GM19455 (cell line): Measurements from ENCODE around the gene NOL9.
A peak's percentile ranks its signal among the peaks of the same experiment; 100 is the strongest.
"Not testable (repeated sequence)": the region's sequence is repeated elsewhere in the genome, so short reads cannot be mapped to it uniquely, and the experiment has no call there.

Experiments used
- ATAC-seq: cut with Tn5 transposase; IDR thresholded peaks from one replicate; pipeline ENCODE4 v1.9.1; 2021; ENCODE audit not compliant: unreplicated experiment

The NOL9 gene

GRCh38 chr1:6554031-6554906 is at the start of gene NOL9:
NOL9 (minus strand) TSS chr1:6554513; CDS start chr1:6554502, 11 bp downstream.
- ATAC-seq = peak; percentile 90

GRCh38 chr1:6603238-6603914 is 49.1 kb upstream of the NOL9 start:
- ATAC-seq = peak; percentile 28

- ATAC-seq = peak; percentile 47
Measured at GRCh38 chr1:6602669-6603237, 48.4 kb upstream of the NOL9 start, which contains the start of gene KLHL21. KLHL21 (minus strand) TSS chr1:6602869; CDS start chr1:6602817, 52 bp downstream.

GRCh38 chr1:6601923-6602668 is 47.8 kb upstream of the NOL9 start:
- peak; percentile 46 for ATAC-seq

GRCh38 chr1:6601049-6601922 is 47.0 kb upstream of the NOL9 start:
- no peak for ATAC-seq

- ATAC-seq = no peak
Measured at GRCh38 chr1:6600410-6601048, 46.2 kb upstream of the NOL9 start.

GRCh38 chr1:6599991-6600390 is 45.7 kb upstream of the NOL9 start:
- ATAC-seq = not testable (repeated sequence)

- no peak for ATAC-seq
Measured at GRCh38 chr1:6599141-6599975, 45.0 kb upstream of the NOL9 start.

GRCh38 chr1:6597777-6598131 is 43.4 kb upstream of the NOL9 start:
- ATAC-seq = no peak

GRCh38 chr1:6596886-6597776 is 42.8 kb upstream of the NOL9 start:
- ATAC-seq = no peak

- no peak for ATAC-seq
Measured at GRCh38 chr1:6596351-6596750, 42.0 kb upstream of the NOL9 start.

GRCh38 chr1:6594977-6595740 is 40.8 kb upstream of the NOL9 start:
- ATAC-seq = no peak

- ATAC-seq = no peak
Measured at GRCh38 chr1:6593810-6594209, 39.5 kb upstream of the NOL9 start.

- ATAC-seq = no peak
Measured at GRCh38 chr1:6592865-6593593, 38.7 kb upstream of the NOL9 start.

- ATAC-seq = no peak
Measured at GRCh38 chr1:6592441-6592840, 38.1 kb upstream of the NOL9 start.

- no peak for ATAC-seq
Measured at GRCh38 chr1:6591644-6592043, 37.3 kb upstream of the NOL9 start.
